IMR-90 (cell line): Measurements from ENCODE around the gene DNAH17. TPM values are rescaled to one million over a fixed set of nuclear protein-coding genes. Genes with fewer than 3 reads are reported as not detected.

Source experiments
- ATAC-seq: fragments of 200-7000 bp; cut with Tn5 transposase; 2 replicates; pipeline ENCODE4 v1.9.1; 2020; ENCODE audit warnings: low read depth, mild to moderate bottlenecking, moderate library complexity
- BruUV-seq: library from RNA; stranded (reverse); fragments of 400-500 nt; replicated peaks from 2 replicates; lab custom pipeline; 2021; lab: Mats Ljungman, UMichigan
- CTCF ChIA-PET: fragments of 300-600 bp; formaldehyde crosslinking; extraction: SDS; loops from one replicate; lab custom pipeline; 2021; ENCODE audit warnings: antibody characterized with exemption; lab: Yijun Ruan, JAX
- POLR2A ChIA-PET: fragments of 300-600 bp; sonication (Branson Sonifier 250); formaldehyde crosslinking; loops from one replicate; lab custom pipeline; 2022; ENCODE audit warnings: antibody characterized with exemption; ENCODE audit not compliant: unreplicated experiment; lab: Charles Lee
- DNase-seq: peaks from one replicate; pipeline ENCODE4 v3.0.0; 2013
- H2AFZ ChIP-seq: replicated peaks from 2 replicates; pipeline ENCODE3; 2013; ENCODE audit warnings: low read length, mild to moderate bottlenecking; ENCODE audit not compliant: poor library complexity
- H2AK5ac ChIP-seq: 2 replicates; pipeline ENCODE4 v1.6.1; 2013; ENCODE audit warnings: low read depth, low read length, inconsistent platforms
- H2AK9ac ChIP-seq: replicated peaks from 2 replicates; pipeline ENCODE3; 2013; ENCODE audit warnings: mild to moderate bottlenecking, low read depth, low read length, moderate library complexity; ENCODE audit not compliant: poor library complexity
- H2BK120ac ChIP-seq: 2 replicates; pipeline ENCODE4 v1.6.1; 2013; ENCODE audit warnings: low read depth, low read length, inconsistent platforms
- H2BK15ac ChIP-seq: 3 replicates; pipeline ENCODE4 v1.6.1; 2013; ENCODE audit warnings: low read depth, low read length, inconsistent platforms
- H2BK20ac ChIP-seq: 2 replicates; pipeline ENCODE4 v1.6.1; 2013; ENCODE audit warnings: low read depth, mild to moderate bottlenecking, inconsistent platforms, low read length, moderate library complexity
- H2BK5ac ChIP-seq: 2 replicates; pipeline ENCODE4 v1.6.1; 2013; ENCODE audit warnings: mild to moderate bottlenecking, low read depth, low read length, inconsistent platforms; ENCODE audit not compliant: poor library complexity, severe bottlenecking
- H3K14ac ChIP-seq: replicated peaks from 2 replicates; pipeline ENCODE4 v1.6.1; 2013; ENCODE audit warnings: low read depth, low read length, inconsistent platforms
- H3K18ac ChIP-seq: 2 replicates; pipeline ENCODE4 v1.6.1; 2013; ENCODE audit warnings: low read depth, low read length, control low read depth
- H3K23ac ChIP-seq: 2 replicates; pipeline ENCODE4 v1.6.1; 2013; ENCODE audit warnings: low read depth, low read length, inconsistent platforms
- H3K27ac ChIP-seq: 2 replicates; pipeline ENCODE4 v1.5.1; 2013; ENCODE audit warnings: mild to moderate bottlenecking, control low read depth, low read length; ENCODE audit not compliant: insufficient read depth
- H3K27me3 ChIP-seq: 2 replicates; pipeline ENCODE4 v1.6.1; 2013; ENCODE audit warnings: low read length; ENCODE audit not compliant: control insufficient read depth, insufficient read depth
- H3K36me3 ChIP-seq: 2 replicates; pipeline ENCODE4 v1.6.1; 2013; ENCODE audit warnings: low read length, mixed read lengths; ENCODE audit not compliant: control insufficient read depth, insufficient read depth
- H3K4ac ChIP-seq: 2 replicates; pipeline ENCODE4 v1.6.1; 2013; ENCODE audit warnings: low read depth, low read length, inconsistent platforms
- H3K4me1 ChIP-seq: 2 replicates; pipeline ENCODE4 v1.6.1; 2013; ENCODE audit warnings: low read length, mixed read lengths; ENCODE audit not compliant: control insufficient read depth, insufficient read depth
- H3K4me2 ChIP-seq: 2 replicates; pipeline ENCODE4 v1.6.1; 2013; ENCODE audit warnings: low read depth, mild to moderate bottlenecking, control low read depth, low read length, moderate library complexity
- H3K4me3 ChIP-seq: 2 replicates; pipeline ENCODE4 v1.5.1; 2013; ENCODE audit warnings: low read depth, mild to moderate bottlenecking, control low read depth, low read length, moderate library complexity; ENCODE audit not compliant: insufficient read depth
- H3K56ac ChIP-seq: 2 replicates; pipeline ENCODE4 v1.6.1; 2013; ENCODE audit warnings: low read length, inconsistent platforms; ENCODE audit not compliant: insufficient read depth; ENCODE audit errors: extremely low read depth
- H3K79me1 ChIP-seq, 2 experiments: 2 replicates each; pipeline ENCODE4 v1.6.1; 2013; ENCODE audit warnings: low read length in 2 of 2, inconsistent platforms in 1 of 2, low read depth in 1 of 2
- H3K9ac ChIP-seq: 2 replicates; pipeline ENCODE4 v1.6.1; 2013; ENCODE audit warnings: low read depth, low read length, control low read depth
- H3K9me1 ChIP-seq: 2 replicates; pipeline ENCODE4 v1.6.1; 2013; ENCODE audit warnings: low read length, inconsistent platforms; ENCODE audit not compliant: insufficient read depth
- H3K9me3 ChIP-seq: 2 replicates; pipeline ENCODE4 v1.6.1; 2013; ENCODE audit warnings: low read length; ENCODE audit not compliant: control insufficient read depth, insufficient read depth
- H4K20me1 ChIP-seq: 2 replicates; pipeline ENCODE4 v1.6.1; 2013; ENCODE audit warnings: low read length, inconsistent platforms; ENCODE audit not compliant: insufficient read depth
- H4K5ac ChIP-seq: 2 replicates; pipeline ENCODE4 v1.6.1; 2013; ENCODE audit warnings: mild to moderate bottlenecking, low read depth, low read length, control low read depth
- H4K8ac ChIP-seq, 2 experiments: 2 replicates each; pipeline ENCODE4 v1.6.1; 2013; ENCODE audit warnings: low read depth in 2 of 2, low read length in 2 of 2, control low read depth in 1 of 2, inconsistent platforms in 1 of 2
- H4K91ac ChIP-seq: 2 replicates; pipeline ENCODE4 v1.6.1; 2013; ENCODE audit warnings: low read depth, low read length, inconsistent platforms; ENCODE audit not compliant: insufficient read depth
- CHD1 ChIP-seq: IDR thresholded peaks from 2 replicates; pipeline ENCODE4 v1.6.1; 2012; ENCODE audit warnings: low read depth, low read length, improper control_type of control experiment
- POLR2A ChIP-seq: IDR thresholded peaks from 2 replicates; pipeline ENCODE4 v1.6.1; 2012; ENCODE audit warnings: mild to moderate bottlenecking, low read depth, low read length
- RCOR1 ChIP-seq: IDR thresholded peaks from 2 replicates; pipeline ENCODE4 v1.6.1; 2012; ENCODE audit warnings: mild to moderate bottlenecking, low read length, improper control_type of control experiment; ENCODE audit not compliant: insufficient replicate concordance
- RFX5 ChIP-seq: IDR thresholded peaks from 2 replicates; pipeline ENCODE4 v1.8.0; 2012; ENCODE audit warnings: low read depth, mild to moderate bottlenecking, low read length, moderate library complexity
- WGBS, 2 experiments: methylation state at CpG; one replicate each; pipeline versions ENCODE4 v1.1.5 to v1.1.7; 2013; ENCODE audit warnings: missing lambda C conversion rate in 2 of 2; ENCODE audit not compliant: insufficient read length in 1 of 2; ENCODE audit errors: extremely low coverage in 2 of 2; 5-methylcytosine and 5-hydroxymethylcytosine counted together
- dilution Hi-C: fragments of 300-500 bp; cut with HindIII; formaldehyde crosslinking; loops from one replicate; pipeline ENCODE4 v1.14.3; 2018; ENCODE audit warnings: low sequenced_read_pairs; ENCODE audit not compliant: unreplicated experiment
- in situ Hi-C: fragments of 300-500 bp; cut with MboI; formaldehyde crosslinking; loops from 3 replicates; pipeline ENCODE4 v1.14.3; 2019; ENCODE audit warnings: low sequenced_read_pairs, inconsistent platforms, mixed read lengths
- intact Hi-C: fragments of 100-400 bp; cut with micrococcal nuclease; formaldehyde crosslinking; loops from 2 replicates; pipeline ENCODE4 v1.10.0; 2022
- polyA plus RNA-seq, 3 experiments: library from polyadenylated mRNA; depleted of rRNA; stranded (reverse); fragments of >200 nt; gene quantifications; 2 replicates each; pipeline ENCODE4 v1.2.3, GENCODE V29; 2012; ENCODE audit warnings: low replicate concordance in 1 of 3
- total RNA-seq: library from RNA; depleted of rRNA; stranded (reverse); fragments of >200 nt; gene quantifications from 2 replicates; pipeline ENCODE4 v1.2.3, GENCODE V29; 2012

DNAH17 gene
- total and polyA plus RNA-seq, 2 of the 4 experiments (the other 2 are of a cell fraction) = not detected

GRCh38 chr17:78591263-78591671 lies 14.1 kb upstream of the DNAH17 start:
- Histone ChIP-seq H3K27me3 (peaks cover 4% of the 10 kb centered on the region; the same call in 1 of the 2 replicates), H4K8ac (no peak overlapping the region), H2BK15ac (no peak overlapping the region), H3K56ac (no peak overlapping the region), H4K91ac (no peak overlapping the region), H3K23ac (no peak overlapping the region), H2BK20ac (peak overlapping the region; percentile 9; the same call in 1 of the 2 replicates), H3K9me3 (no peaks in the 10 kb centered on the region), H2BK5ac (no peak overlapping the region), H3K4me1 (peaks cover 2% of the 10 kb centered on the region; the same call in 1 of the 2 replicates), H2AK9ac (no peak overlapping the region), H2AK5ac (peak overlapping the region; percentile 20; the same call in 1 of the 2 replicates), H3K4me3 (no peak overlapping the region), H4K5ac (no peak overlapping the region), H3K9me1 (peaks cover 5% of the 10 kb centered on the region; the same call in 1 of the 2 replicates), H3K18ac (no peak overlapping the region), H2BK120ac (peak overlapping the region; percentile 37; the same call in 1 of the 2 replicates), H3K27ac (no peak overlapping the region), H3K79me1 (no peaks in the 10 kb centered on the region), H4K20me1 (peaks cover 4% of the 10 kb centered on the region; the same call in 1 of the 2 replicates), H3K14ac (no peak overlapping the region), H3K36me3 (no peaks in the 10 kb centered on the region), H2AFZ (no peak overlapping the region), H3K4me2 (no peak overlapping the region), H3K4ac (peak overlapping the region; percentile 22; the same call in 1 of the 2 replicates), H3K9ac (no peak overlapping the region)
- CTCF ChIA-PET = no interaction called here
- no peak for TF ChIP-seq RFX5
- TF ChIP-seq CHD1 = no peak
- TF ChIP-seq RCOR1 = no peak
- no peak for TF ChIP-seq POLR2A
- DNase-seq (no peak), ATAC-seq (no peak)
- WGBS, 2 experiments = 80% methylated on average over 1 of the region's 16 CpGs; no CpG with 5 or more reads in 1 of the 2 experiments
- dilution Hi-C loops (no loop called here), intact Hi-C loops (no loop called here), in situ Hi-C loops (no loop called here)
- POLR2A ChIA-PET = no interaction called here
- no TSS peak for BruUV-seq
